GM23248 (cell line): ENCODE measurements around the gene SMIM9. TPM values are rescaled to one million over a fixed set of nuclear protein-coding genes. Genes with fewer than 3 reads are reported as not detected.
"Not testable (repeated sequence)": the region's sequence is repeated elsewhere in the genome, so short reads cannot be mapped to it uniquely, and the experiment has no call there.

Source experiments
- DNase-seq: peaks from one replicate; pipeline ENCODE4 v3.0.0-alpha.2; 2015
- H2AFZ ChIP-seq: fragments of 200-600 bp; sonication (generic); 2 replicates; pipeline ENCODE4 v1.6.1; 2016; ENCODE audit warnings: antibody characterized with exemption
- H3F3A ChIP-seq: fragments of 200-600 bp; sonication (generic); 2 replicates; pipeline ENCODE4 v1.6.1; 2016; ENCODE audit warnings: mild to moderate bottlenecking, antibody characterized with exemption, mixed run types; ENCODE audit not compliant: insufficient read depth
- H3K27ac ChIP-seq: fragments of 200-600 bp; sonication (generic); 2 replicates; pipeline ENCODE4 v1.5.1; 2016; ENCODE audit warnings: mild to moderate bottlenecking
- H3K27me3 ChIP-seq: fragments of 200-600 bp; sonication (generic); replicated peaks from 2 replicates; pipeline ENCODE4 v1.6.1; 2016; ENCODE audit warnings: mild to moderate bottlenecking; ENCODE audit not compliant: insufficient read depth
- H3K36me3 ChIP-seq: fragments of 200-600 bp; sonication (generic); 2 replicates; pipeline ENCODE4 v1.6.1; 2016; ENCODE audit warnings: low read depth, mild to moderate bottlenecking
- H3K4me1 ChIP-seq: fragments of 200-600 bp; sonication (generic); 2 replicates; pipeline ENCODE4 v1.6.1; 2016; ENCODE audit warnings: mild to moderate bottlenecking; ENCODE audit not compliant: insufficient read depth
- H3K4me2 ChIP-seq: fragments of 200-600 bp; sonication (generic); one replicate; pipeline ENCODE4 v1.6.1; 2016; ENCODE audit warnings: mild to moderate bottlenecking; ENCODE audit not compliant: unreplicated experiment
- H3K4me3 ChIP-seq: fragments of 200-600 bp; sonication (generic); 2 replicates; pipeline ENCODE4 v1.5.1; 2016; ENCODE audit warnings: mild to moderate bottlenecking
- H3K79me2 ChIP-seq: fragments of 200-600 bp; sonication (generic); 2 replicates; pipeline ENCODE4 v1.6.1; 2016; ENCODE audit warnings: mild to moderate bottlenecking; ENCODE audit not compliant: insufficient read depth
- H3K9ac ChIP-seq: fragments of 200-600 bp; sonication (generic); 2 replicates; pipeline ENCODE4 v1.6.1; 2016; ENCODE audit warnings: mild to moderate bottlenecking
- H3K9me2 ChIP-seq: fragments of 200-600 bp; sonication (generic); 2 replicates; pipeline ENCODE4 v1.6.1; 2016; ENCODE audit warnings: mixed run types, mild to moderate bottlenecking, moderate library complexity; ENCODE audit not compliant: insufficient read depth
- H3K9me3 ChIP-seq: fragments of 200-600 bp; sonication (generic); one replicate; pipeline ENCODE4 v1.6.1; 2017; ENCODE audit warnings: low read depth
- H4K20me1 ChIP-seq: fragments of 200-600 bp; sonication (generic); 2 replicates; pipeline ENCODE4 v1.6.0; 2016; ENCODE audit not compliant: insufficient read depth
- EZH2 ChIP-seq: fragments of 200-600 bp; sonication (generic); IDR thresholded peaks from 2 replicates; pipeline ENCODE4 v1.6.1; 2018; ENCODE audit warnings: antibody characterized with exemption, mild to moderate bottlenecking; ENCODE audit not compliant: insufficient read depth, poor library complexity, severe bottlenecking
- EZH2phosphoT487 ChIP-seq: fragments of 200-600 bp; sonication (generic); IDR thresholded peaks from 2 replicates; pipeline ENCODE4 v1.6.1; 2018; ENCODE audit warnings: antibody characterized with exemption, moderate library complexity, mild to moderate bottlenecking, low read depth; ENCODE audit not compliant: insufficient read depth
- WGBS, 2 experiments: methylation state at CpG; one replicate each; pipeline ENCODE4 v1.1.6; 2015 to 2017; ENCODE audit warnings: low lambda C conversion rate in 2 of 2, low coverage in 1 of 2; ENCODE audit errors: missing lambda C conversion rate in 2 of 2; 5-methylcytosine and 5-hydroxymethylcytosine counted together
- in situ Hi-C: fragments of 300-500 bp; cut with MboI; formaldehyde crosslinking; loops from 2 replicates; pipeline ENCODE4 v1.15.0; 2020
- polyA plus RNA-seq: library from polyadenylated mRNA; unstranded; fragments of >200 nt; fragmentation: Nextera tagmentation; extraction: Ambion mirVana; gene quantifications from 2 replicates; pipeline ENCODE4 v1.2.1, GENCODE V29; 2016
- total RNA-seq: library from RNA; depleted of rRNA; stranded (reverse); fragments of >200 nt; shearing (Covaris generic); gene quantifications from 2 replicates; pipeline ENCODE4 v1.2.3, GENCODE V29; 2014

SMIM9 gene
- total and polyA plus RNA-seq, 2 experiments from 2014 or later = not detected

DNA sequence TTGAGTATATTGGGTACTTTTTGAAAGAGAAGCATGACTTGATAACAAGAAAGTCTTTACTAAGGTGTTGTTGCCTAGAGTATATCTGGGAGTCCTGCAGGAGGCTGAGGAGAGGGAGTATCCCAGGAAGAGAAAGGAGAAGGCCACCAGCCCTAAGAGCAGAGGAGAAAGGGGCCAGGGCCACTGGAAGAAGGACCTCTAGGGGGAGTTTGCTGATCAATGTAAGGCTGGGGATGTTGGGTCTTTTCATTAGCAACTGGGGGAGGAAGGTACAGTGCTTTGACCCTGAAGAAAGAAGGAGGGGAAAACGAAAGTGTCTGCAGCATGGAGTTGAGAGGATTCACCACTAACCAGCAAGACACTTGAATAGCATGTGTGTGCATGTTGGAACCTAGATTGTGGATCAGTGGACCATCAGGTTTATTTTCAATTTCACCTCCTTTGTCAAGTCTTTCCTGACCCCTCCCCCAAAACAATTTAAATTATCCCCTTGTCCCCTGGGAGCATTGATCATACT, 4.5 kb downstream of the SMIM9 start:
- no peak for DNase-seq
- Histone ChIP-seq H3K9me3 (no peaks in the 10 kb centered on the region), H3K79me2 (no peaks in the 10 kb centered on the region), H3K4me2 (no peak overlapping the region), H3K4me1 (no peaks in the 10 kb centered on the region), H3K27ac (no peak overlapping the region), H4K20me1 (no peaks in the 10 kb centered on the region), H3K9me2 (no peaks in the 10 kb centered on the region), H3K27me3 (no peaks in the 10 kb centered on the region), H3F3A (no peaks in the 10 kb centered on the region), H3K4me3 (no peak overlapping the region), H3K9ac (no peak overlapping the region), H3K36me3 (no peaks in the 10 kb centered on the region), H2AFZ (no peak overlapping the region)
- 0 to 9% methylated on average over 1 of the region's 1 CpG for WGBS, 2 experiments
- in situ Hi-C loops = loop anchor here (25.0 kb wide), 1 partner anchor 243 kb away; the partner anchor contains the start of gene CTAG1A
- TF ChIP-seq EZH2phosphoT487 (no peak), EZH2 (no peak)

DNA sequence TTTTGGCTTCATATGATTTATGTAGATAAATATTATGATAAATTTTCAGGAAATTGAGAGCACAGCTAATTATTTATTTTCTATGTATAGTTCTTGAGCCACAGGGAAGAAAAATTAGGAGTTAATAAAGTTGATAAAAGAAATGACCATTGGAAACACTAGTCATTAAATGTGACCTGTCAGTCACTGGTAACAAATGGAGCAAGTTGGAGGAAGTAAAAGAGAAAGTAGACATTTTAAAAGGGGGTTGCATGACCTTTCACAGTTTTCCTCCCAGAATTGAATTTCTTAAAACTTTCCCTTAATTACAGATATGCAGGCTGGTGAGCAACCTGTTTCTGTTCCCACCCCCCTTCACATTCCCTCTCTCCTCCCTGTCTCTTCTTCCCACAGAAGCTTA, 5.3 kb downstream of the SMIM9 start:
- no peak for DNase-seq
- Histone ChIP-seq H3K4me3 (no peak overlapping the region), H3K79me2 (no peaks in the 10 kb centered on the region), H3K4me1 (no peaks in the 10 kb centered on the region), H2AFZ (no peak overlapping the region), H3K27me3 (no peaks in the 10 kb centered on the region), H3K27ac (no peak overlapping the region), H3F3A (no peaks in the 10 kb centered on the region), H3K9ac (no peak overlapping the region), H3K4me2 (no peak overlapping the region), H3K9me2 (no peaks in the 10 kb centered on the region), H3K9me3 (no peaks in the 10 kb centered on the region), H3K36me3 (no peaks in the 10 kb centered on the region), H4K20me1 (no peaks in the 10 kb centered on the region)
- TF ChIP-seq EZH2 = no peak
- in situ Hi-C loops = loop anchor here (25.0 kb wide), 1 partner anchor 242 kb away; the partner anchor contains the start of gene CTAG1A

DNA sequence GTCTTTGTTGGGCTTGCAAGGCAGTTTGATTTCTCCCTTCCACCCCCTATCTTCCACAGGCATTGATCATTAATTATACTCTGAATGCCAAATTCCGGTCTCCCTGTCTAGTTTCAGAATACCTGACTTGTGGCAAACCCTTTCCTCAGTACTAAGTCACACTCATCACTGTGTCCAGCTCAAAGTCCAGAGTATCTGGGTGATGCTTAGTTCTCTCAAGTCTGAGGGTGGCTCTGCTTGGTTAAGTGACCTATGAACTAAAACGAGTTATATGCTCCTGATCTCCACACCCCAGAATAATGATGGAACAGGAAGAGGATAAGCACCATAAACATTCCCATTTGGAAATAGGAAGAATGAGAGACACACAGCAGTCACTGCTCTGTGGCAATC, 6.5 kb downstream of the SMIM9 start:
- Histone ChIP-seq H3K4me3 (no peak overlapping the region), H3K9ac (no peak overlapping the region), H4K20me1 (no peaks in the 10 kb centered on the region), H3K36me3 (no peaks in the 10 kb centered on the region), H3K4me1 (no peaks in the 10 kb centered on the region), H3F3A (no peaks in the 10 kb centered on the region), H3K79me2 (no peaks in the 10 kb centered on the region), H3K9me3 (no peaks in the 10 kb centered on the region), H3K9me2 (no peaks in the 10 kb centered on the region), H3K27ac (no peak overlapping the region), H2AFZ (no peak overlapping the region), H3K4me2 (no peak overlapping the region), H3K27me3 (no peaks in the 10 kb centered on the region)
- TF ChIP-seq EZH2phosphoT487 = no peak
- TF ChIP-seq EZH2 = no peak
- in situ Hi-C loops = loop anchor here (25.0 kb wide), 1 partner anchor 241 kb away; the partner anchor contains the start of gene CTAG1A
- WGBS, 2 experiments = 54 to 58% methylated on average over 2 of the region's 2 CpGs
- DNase-seq = no peak

DNA sequence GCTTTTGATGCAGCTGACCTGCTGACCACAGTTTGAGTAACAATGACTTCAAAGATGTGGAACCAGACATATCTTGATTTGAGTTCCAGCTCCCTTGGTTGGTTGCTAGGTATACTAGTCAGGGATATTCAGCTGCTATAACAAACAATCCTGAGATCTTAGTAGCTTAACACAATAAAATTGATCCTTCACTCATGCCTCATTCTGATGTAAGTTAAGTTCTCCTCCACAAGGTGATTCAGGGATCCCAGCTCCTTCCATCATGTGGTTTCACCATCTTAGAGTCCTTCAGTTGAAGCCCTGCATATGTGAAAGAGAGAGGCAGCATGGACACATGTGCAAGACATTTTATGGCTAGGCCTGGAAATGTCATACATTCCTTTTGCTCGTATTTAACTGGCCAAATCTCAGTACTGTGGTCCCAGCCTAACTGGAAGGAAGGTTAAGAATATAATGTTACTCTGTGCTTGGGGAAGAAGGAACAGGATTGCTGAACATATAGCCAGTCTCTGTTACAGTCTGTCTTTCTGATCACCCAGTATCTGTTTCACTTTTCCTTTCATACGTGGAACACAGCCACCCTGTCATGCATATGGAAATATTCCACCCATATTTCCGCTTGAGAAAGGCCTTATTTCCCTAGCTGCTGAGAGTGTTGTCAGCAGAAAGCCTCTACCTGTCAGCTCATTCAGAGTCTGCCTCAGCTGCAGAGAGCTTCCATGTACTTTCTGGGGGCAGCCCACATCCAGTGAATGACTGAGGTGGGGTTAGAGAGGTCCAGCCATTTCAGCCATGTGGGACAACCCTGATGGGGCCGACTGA, 7.1 kb downstream of the SMIM9 start:
- no peaks in the 10 kb centered on the region for H3F3A ChIP-seq
- H3K36me3 ChIP-seq = no peaks in the 10 kb centered on the region
- no peak overlapping the region for H2AFZ ChIP-seq
- no peak for DNase-seq
- no peaks in the 10 kb centered on the region for H4K20me1 ChIP-seq
- H3K79me2 ChIP-seq = no peaks in the 10 kb centered on the region
- in situ Hi-C loops = loop anchor here (25.0 kb wide), 1 partner anchor 240 kb away; the partner anchor contains the start of gene CTAG1A
- no peaks in the 10 kb centered on the region for H3K9me3 ChIP-seq
- 34 to 40% methylated on average over 4 of the region's 4 CpGs for WGBS, 2 experiments
- H3K27me3 ChIP-seq = no peaks in the 10 kb centered on the region
- no peaks in the 10 kb centered on the region for H3K4me1 ChIP-seq
- H3K27ac ChIP-seq = no peak overlapping the region
- no peaks in the 10 kb centered on the region for H3K9me2 ChIP-seq
- H3K4me3 ChIP-seq = no peak overlapping the region
- no peak for TF ChIP-seq EZH2phosphoT487
- no peak for TF ChIP-seq EZH2
- H3K9ac ChIP-seq = no peak overlapping the region
- no peak overlapping the region for H3K4me2 ChIP-seq

DNA sequence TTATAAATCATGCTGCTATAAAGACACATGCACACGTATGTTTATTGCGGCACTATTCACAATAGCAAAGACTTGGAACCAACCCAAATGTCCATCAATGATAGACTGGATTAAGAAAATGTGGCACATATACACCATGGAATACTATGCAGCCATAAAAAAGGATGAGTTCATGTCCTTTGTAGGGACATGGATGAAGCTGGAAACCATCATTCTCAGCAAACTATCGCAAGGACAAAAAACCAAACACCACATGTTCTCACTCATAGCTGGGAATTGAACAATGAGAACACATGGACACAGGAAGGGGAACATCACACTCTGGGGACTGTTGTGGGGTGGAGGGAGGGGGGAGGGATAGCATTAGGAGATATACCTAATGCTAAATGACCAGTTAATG, 8.9 kb downstream of the SMIM9 start:
- not testable (repeated sequence) for H3K4me2 ChIP-seq, H3K4me3 ChIP-seq, H3K27ac ChIP-seq, H3K9me2 ChIP-seq, H3K36me3 ChIP-seq, DNase-seq, H3K4me1 ChIP-seq, H4K20me1 ChIP-seq, H3K79me2 ChIP-seq, H3F3A ChIP-seq, H3K9ac ChIP-seq, H3K27me3 ChIP-seq, H3K9me3 ChIP-seq, H2AFZ ChIP-seq
- in situ Hi-C loops = loop anchor here (25.0 kb wide), 1 partner anchor 238 kb away; the partner anchor contains the start of gene CTAG1A
- WGBS, 2 experiments = 62 to 67% methylated on average over 1 to 2 of the region's 3 CpGs
